Measurements from ENCODE around the gene PLXNB3. TPM values are rescaled to one million over a fixed set of nuclear protein-coding genes. Genes with fewer than 3 reads are reported as not detected.

The PLXNB3 gene
- total RNA-seq, 4 donors from 2014 or later = 2.7 to 25.6 (median 7.6) TPM

DNA sequence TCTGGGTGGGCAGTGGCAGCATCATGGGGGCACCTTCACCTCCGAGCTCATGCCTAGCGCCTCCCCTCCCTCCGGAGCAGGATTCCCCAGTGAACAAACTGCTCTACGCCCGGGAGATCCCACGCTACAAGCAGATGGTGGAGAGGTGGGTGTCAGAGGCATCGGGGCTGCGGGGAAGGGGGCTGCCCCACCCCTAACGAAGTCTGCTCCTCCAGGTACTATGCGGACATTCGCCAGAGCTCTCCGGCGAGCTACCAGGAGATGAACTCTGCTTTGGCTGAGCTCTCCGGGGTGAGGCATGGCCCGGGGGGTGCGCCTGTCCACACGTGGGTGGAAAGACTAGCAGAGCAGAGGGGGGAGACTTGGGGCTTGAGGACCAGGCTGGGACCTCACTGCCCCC is 14.1 kb downstream of the PLXNB3 start:
- Histone ChIP-seq H3K27ac (no peak overlapping the region), H3K27me3 (no peaks in the 10 kb centered on the region), H3K36me3 (no peaks in the 10 kb centered on the region), H3K4me1 (peaks cover 0 to 13% (median 5%) of the 10 kb centered on the region in 4 donors), H3K4me3 (no peak overlapping the region), H3K9me3 (no peaks in the 10 kb centered on the region)
- DNase-seq = no peak
- TF ChIP-seq, protein P1, sequence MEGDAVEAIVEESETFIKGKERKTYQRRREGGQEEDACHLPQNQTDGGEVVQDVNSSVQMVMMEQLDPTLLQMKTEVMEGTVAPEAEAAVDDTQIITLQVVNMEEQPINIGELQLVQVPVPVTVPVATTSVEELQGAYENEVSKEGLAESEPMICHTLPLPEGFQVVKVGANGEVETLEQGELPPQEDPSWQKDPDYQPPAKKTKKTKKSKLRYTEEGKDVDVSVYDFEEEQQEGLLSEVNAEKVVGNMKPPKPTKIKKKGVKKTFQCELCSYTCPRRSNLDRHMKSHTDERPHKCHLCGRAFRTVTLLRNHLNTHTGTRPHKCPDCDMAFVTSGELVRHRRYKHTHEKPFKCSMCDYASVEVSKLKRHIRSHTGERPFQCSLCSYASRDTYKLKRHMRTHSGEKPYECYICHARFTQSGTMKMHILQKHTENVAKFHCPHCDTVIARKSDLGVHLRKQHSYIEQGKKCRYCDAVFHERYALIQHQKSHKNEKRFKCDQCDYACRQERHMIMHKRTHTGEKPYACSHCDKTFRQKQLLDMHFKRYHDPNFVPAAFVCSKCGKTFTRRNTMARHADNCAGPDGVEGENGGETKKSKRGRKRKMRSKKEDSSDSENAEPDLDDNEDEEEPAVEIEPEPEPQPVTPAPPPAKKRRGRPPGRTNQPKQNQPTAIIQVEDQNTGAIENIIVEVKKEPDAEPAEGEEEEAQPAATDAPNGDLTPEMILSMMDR (IDR thresholded peaks at IDR 0.05) = no peak
- TF ChIP-seq POLR2A (IDR thresholded peaks at IDR 0.05) = no peak

DNA sequence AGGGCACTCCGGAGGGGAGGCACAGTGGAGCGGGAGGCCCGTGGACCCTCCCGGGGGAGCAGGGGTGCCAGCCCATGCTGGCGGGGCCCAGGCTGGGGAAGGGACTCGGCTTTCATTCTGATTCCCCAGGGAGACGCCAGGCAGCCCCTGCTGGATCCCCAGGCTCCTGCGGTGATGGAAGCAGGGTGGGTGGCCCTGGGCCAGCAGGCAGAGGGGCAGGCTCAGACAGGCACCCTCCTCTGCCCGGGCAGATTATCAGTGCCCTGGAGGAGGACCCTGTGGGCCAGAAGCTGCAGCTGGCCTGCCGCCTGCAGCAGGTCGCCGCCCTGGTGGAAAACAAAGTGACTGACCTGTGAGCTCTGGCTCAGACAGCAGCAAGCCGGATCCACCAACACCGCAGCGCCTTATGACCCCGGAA is 14.6 kb downstream of the PLXNB3 start:
- TF ChIP-seq, protein P1 (IDR thresholded peaks at IDR 0.05) = peak in 1 of 6 experiments; percentile 15
- no peak for TF ChIP-seq POLR2A (IDR thresholded peaks at IDR 0.05)
- no peak overlapping the region for H3K27ac ChIP-seq
- no peaks in the 10 kb centered on the region for H3K27me3 ChIP-seq

DNA sequence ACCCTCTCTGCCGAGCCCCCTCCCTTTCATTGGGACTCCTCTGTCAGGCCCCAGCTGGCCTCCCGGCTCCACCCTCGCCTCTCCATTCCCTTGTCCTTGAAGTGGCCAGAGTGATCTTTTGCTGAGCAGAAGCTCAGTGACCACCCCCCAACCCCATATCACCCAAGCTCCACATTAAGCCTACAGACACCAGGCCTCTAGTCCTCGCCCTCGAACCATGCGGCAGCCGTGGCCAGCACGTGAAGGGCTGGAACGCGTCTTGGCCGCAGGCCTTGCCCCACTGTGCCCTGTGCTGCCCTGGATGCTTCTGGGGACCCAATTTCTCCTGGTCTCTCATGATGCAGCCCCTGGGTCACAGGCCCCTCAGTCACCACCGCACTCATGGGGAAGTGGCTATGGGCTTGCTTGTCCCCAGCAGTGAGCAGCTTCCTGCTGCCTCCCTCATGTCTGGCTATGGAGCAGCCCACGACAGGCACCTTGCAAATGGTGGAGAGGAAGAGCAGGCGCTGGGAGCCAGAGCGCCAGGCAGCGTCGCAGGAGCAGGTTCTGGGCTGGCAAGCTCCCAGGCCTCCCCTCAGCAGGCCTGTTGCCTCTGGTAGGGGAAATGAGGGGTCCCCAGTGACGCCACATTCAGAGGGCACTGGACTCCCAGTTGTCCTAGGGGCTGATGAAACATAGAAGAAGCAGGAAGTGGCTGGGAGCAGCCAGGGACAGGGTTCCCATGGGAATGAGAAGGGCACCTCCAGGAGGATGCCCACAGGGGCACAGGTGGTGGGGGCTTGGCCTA is 16.0 kb downstream of the PLXNB3 start:
- Histone ChIP-seq H3K27ac (peak overlapping the region in 1 of 4 donors; percentile 50), H3K27me3 (no peaks in the 10 kb centered on the region), H3K36me3 (peaks cover 0 to 2% (median 0%) of the 10 kb centered on the region in 3 donors), H3K4me3 (no peak overlapping the region), H3K9me3 (no peaks in the 10 kb centered on the region), H3K4me1 (peaks cover 0 to 13% (median 5%) of the 10 kb centered on the region in 4 donors)
- no peak for DNase-seq
- TF ChIP-seq POLR2A (IDR thresholded peaks at IDR 0.05) = no peak
- TF ChIP-seq, protein P1 (IDR thresholded peaks at IDR 0.05) = no peak

More for the DNA sequence above, 14.6 kb downstream of the PLXNB3 start:
- Histone ChIP-seq H3K4me1 (peaks cover 0 to 13% (median 5%) of the 10 kb centered on the region in 4 donors), H3K9me3 (no peaks in the 10 kb centered on the region), H3K36me3 (no peaks in the 10 kb centered on the region), H3K4me3 (no peak overlapping the region)
- no peak for DNase-seq

DNA sequence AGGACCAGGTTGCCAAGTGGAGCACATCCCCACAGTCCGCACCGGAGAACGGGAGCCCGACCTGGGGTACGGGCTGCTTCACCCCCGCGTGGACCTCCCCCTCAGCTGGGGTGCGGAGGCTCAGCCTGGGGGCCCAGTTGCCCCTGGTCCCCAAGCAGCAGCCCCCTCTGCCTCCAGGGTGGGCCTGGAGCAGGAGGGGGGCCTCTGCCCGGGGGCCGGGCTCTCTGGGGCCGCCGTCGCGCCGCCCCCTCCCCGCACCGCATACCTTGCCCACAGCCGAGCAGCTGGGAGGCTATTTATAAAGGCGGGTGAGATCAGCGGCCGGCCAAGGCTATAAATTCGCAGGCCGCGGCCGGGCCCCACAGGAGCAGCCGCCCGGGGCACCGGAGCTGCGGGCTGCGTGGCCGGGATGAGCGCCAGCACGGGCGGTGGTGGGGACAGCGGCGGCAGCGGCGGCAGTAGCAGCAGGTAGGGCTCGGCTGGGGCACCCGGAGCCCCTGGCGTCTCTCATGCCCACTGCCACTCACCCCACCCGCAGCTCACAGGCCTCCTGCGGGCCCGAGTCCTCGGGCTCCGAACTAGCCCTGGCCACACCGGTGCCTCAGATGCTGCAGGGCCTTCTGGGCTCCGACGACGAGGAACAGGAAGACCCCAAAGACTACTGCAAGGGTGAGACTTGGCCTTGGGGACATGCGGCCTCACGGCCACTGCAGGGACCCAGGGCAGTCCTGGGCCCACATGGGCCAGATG is 16.8 kb downstream of the PLXNB3 start, which contains the start of gene SRPK3:
Gene SRPK3 (plus strand): TSS at position 364 of the 750 bp plus-strand sequence. CDS start 46 bp downstream, at position 410.
- H3K27me3 ChIP-seq = no peaks in the 10 kb centered on the region
- no peak for TF ChIP-seq POLR2A (IDR thresholded peaks at IDR 0.05)
- TF ChIP-seq, protein P1 (IDR thresholded peaks at IDR 0.05) = no peak
- H3K4me1 ChIP-seq = peaks cover 0 to 13% (median 5%) of the 10 kb centered on the region in 4 donors
- H3K36me3 ChIP-seq = peaks cover 0 to 10% (median 0%) of the 10 kb centered on the region in 3 donors
- H3K4me3 ChIP-seq = no peak within 1 kb of the TSS
- DNase-seq = no peak
- H3K9me3 ChIP-seq = no peaks in the 10 kb centered on the region
- H3K27ac ChIP-seq = peak within 1 kb of the TSS in 1 of 4 donors; percentile 50

DNA sequence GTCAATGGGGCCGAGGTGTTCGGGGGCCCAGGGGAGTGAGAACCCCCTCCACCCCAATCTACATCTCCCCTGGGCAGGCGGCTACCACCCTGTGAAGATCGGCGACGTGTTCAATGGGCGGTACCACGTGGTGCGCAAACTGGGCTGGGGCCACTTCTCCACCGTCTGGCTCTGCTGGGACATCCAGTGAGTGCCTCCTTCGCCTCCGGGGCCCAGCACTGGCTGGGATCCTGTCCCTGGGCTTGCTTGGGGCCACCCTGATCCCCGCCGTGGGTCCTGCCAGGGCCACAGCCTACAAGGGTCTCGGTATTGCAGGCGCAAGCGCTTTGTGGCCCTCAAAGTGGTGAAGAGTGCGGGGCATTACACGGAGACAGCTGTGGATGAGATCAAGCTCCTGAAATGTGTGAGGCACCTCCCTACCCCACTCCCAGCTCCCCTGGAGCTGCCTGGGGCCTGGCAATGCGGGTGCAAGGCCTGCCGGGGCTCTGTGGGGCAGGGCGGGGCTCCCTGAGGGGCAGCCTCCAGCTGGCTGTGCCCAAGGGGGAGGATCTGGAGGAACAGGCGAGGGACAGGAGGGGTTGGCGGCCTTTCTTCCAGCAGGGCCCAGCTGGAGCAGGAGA is 17.5 kb downstream of the PLXNB3 start:
- H3K27ac ChIP-seq = peak overlapping the region in 1 of 4 donors; percentile 50
- no peaks in the 10 kb centered on the region for H3K9me3 ChIP-seq
- DNase-seq = no peak
- peaks cover 0 to 17% (median 0%) of the 10 kb centered on the region in 3 donors for H3K36me3 ChIP-seq
- no peak overlapping the region for H3K4me3 ChIP-seq
- no peak for TF ChIP-seq POLR2A (IDR thresholded peaks at IDR 0.05)
- TF ChIP-seq, protein P1 (IDR thresholded peaks at IDR 0.05) = no peak
- H3K4me1 ChIP-seq = peaks cover 0 to 13% (median 5%) of the 10 kb centered on the region in 4 donors
- no peaks in the 10 kb centered on the region for H3K27me3 ChIP-seq
